Measurements from ENCODE around the gene HECTD1.
A peak's percentile ranks its signal among the peaks of the same experiment; 100 is the strongest.
"Not testable (repeated sequence)": the region's sequence is repeated elsewhere in the genome, so short reads cannot be mapped to it uniquely, and the experiment has no call there.

The HECTD1 gene

GRCh38 chr14:31127690-31128089, 79.9 kb downstream of the HECTD1 start:
- Mint-ChIP-seq H3K36me3 (peaks cover 8% of the 10 kb centered on the region), H3K9me3 (no peaks in the 10 kb centered on the region), H3K27ac (peak overlapping the region; percentile 77), H3K4me1 (peaks cover 13% of the 10 kb centered on the region), H3K27me3 (no peaks in the 10 kb centered on the region), H3K4me3 (no peak overlapping the region)
- no peak for DNase-seq (ENCODE audit: low spot score in 2 of 2)
- peak; percentile 52 for ATAC-seq (ENCODE audit: low read depth)

- no peaks in the 10 kb centered on the region for H3K27me3 Mint-ChIP-seq
- peaks cover 9% of the 10 kb centered on the region for H3K36me3 Mint-ChIP-seq
- peaks cover 13% of the 10 kb centered on the region for H3K4me1 Mint-ChIP-seq
- no peak overlapping the region for H3K4me3 Mint-ChIP-seq
- ATAC-seq (ENCODE audit: low read depth) (no peak), DNase-seq (ENCODE audit: low spot score in 2 of 2) (no peak)
- H3K27ac Mint-ChIP-seq, result no peak overlapping the region
- H3K9me3 Mint-ChIP-seq, result no peaks in the 10 kb centered on the region
Measured at GRCh38 chr14:31126680-31127079, 80.9 kb downstream of the HECTD1 start.

- Mint-ChIP-seq H3K9me3 (no peaks in the 10 kb centered on the region), H3K4me3 (no peak overlapping the region), H3K27me3 (no peaks in the 10 kb centered on the region), H3K27ac (peak overlapping the region; percentile 41), H3K36me3 (peaks cover 9% of the 10 kb centered on the region), H3K4me1 (peaks cover 13% of the 10 kb centered on the region)
- ATAC-seq (ENCODE audit: low read depth) (no peak), DNase-seq (ENCODE audit: low spot score in 2 of 2) (no peak)
Measured at GRCh38 chr14:31125231-31125630, 82.4 kb downstream of the HECTD1 start.

GRCh38 chr14:31124197-31124596, 83.4 kb downstream of the HECTD1 start:
- Mint-ChIP-seq H3K27me3 (no peaks in the 10 kb centered on the region), H3K9me3 (no peaks in the 10 kb centered on the region), H3K27ac (peak overlapping the region; percentile 22), H3K4me1 (peaks cover 12% of the 10 kb centered on the region), H3K4me3 (no peak overlapping the region), H3K36me3 (peaks cover 13% of the 10 kb centered on the region)
- ATAC-seq (ENCODE audit: low read depth) (no peak), DNase-seq (ENCODE audit: low spot score in 2 of 2) (no peak)

- DNase-seq (ENCODE audit: low spot score in 2 of 2) (no peak), ATAC-seq (ENCODE audit: low read depth) (no peak)
- Mint-ChIP-seq H3K9me3 (no peaks in the 10 kb centered on the region), H3K27ac (peak overlapping the region; percentile 64), H3K36me3 (peaks cover 15% of the 10 kb centered on the region), H3K4me3 (no peak overlapping the region), H3K27me3 (no peaks in the 10 kb centered on the region), H3K4me1 (peaks cover 2% of the 10 kb centered on the region)
Measured at GRCh38 chr14:31122921-31123320, 84.7 kb downstream of the HECTD1 start.

GRCh38 chr14:31122098-31122611, 85.4 kb downstream of the HECTD1 start:
- no peaks in the 10 kb centered on the region for H3K27me3 Mint-ChIP-seq
- H3K9me3 Mint-ChIP-seq, result no peaks in the 10 kb centered on the region
- peaks cover 12% of the 10 kb centered on the region for H3K36me3 Mint-ChIP-seq
- H3K4me3 Mint-ChIP-seq, result no peak overlapping the region
- no peak for DNase-seq (ENCODE audit: low spot score in 2 of 2)
- ATAC-seq (ENCODE audit: low read depth), result no peak
- no peak overlapping the region for H3K27ac Mint-ChIP-seq
- H3K4me1 Mint-ChIP-seq, result no peaks in the 10 kb centered on the region

GRCh38 chr14:31118892-31119291, 88.7 kb downstream of the HECTD1 start:
- Mint-ChIP-seq H3K27me3 (no peaks in the 10 kb centered on the region), H3K36me3 (peaks cover 25% of the 10 kb centered on the region), H3K4me3 (no peak overlapping the region), H3K4me1 (no peaks in the 10 kb centered on the region), H3K27ac (peak overlapping the region; percentile 74), H3K9me3 (no peaks in the 10 kb centered on the region)
- ATAC-seq (ENCODE audit: low read depth) (no peak), DNase-seq (ENCODE audit: low spot score in 2 of 2) (no peak)

GRCh38 chr14:31113794-31114193, 93.8 kb downstream of the HECTD1 start:
- H3K27ac Mint-ChIP-seq, result no peak overlapping the region
- H3K4me3 Mint-ChIP-seq, result no peak overlapping the region
- H3K36me3 Mint-ChIP-seq, result peaks cover 29% of the 10 kb centered on the region
- DNase-seq (ENCODE audit: low spot score in 2 of 2), result no peak
- H3K27me3 Mint-ChIP-seq, result no peaks in the 10 kb centered on the region
- H3K4me1 Mint-ChIP-seq, result no peaks in the 10 kb centered on the region
- ATAC-seq (ENCODE audit: low read depth), result no peak
- H3K9me3 Mint-ChIP-seq, result no peaks in the 10 kb centered on the region

- H3K36me3 Mint-ChIP-seq, result peaks cover 28% of the 10 kb centered on the region
- H3K27ac Mint-ChIP-seq, result no peak overlapping the region
- no peaks in the 10 kb centered on the region for H3K4me1 Mint-ChIP-seq
- H3K9me3 Mint-ChIP-seq, result no peaks in the 10 kb centered on the region
- H3K27me3 Mint-ChIP-seq, result no peaks in the 10 kb centered on the region
- DNase-seq (ENCODE audit: low spot score in 2 of 2) (no peak), ATAC-seq (ENCODE audit: low read depth) (no peak)
- no peak overlapping the region for H3K4me3 Mint-ChIP-seq
Measured at GRCh38 chr14:31110872-31111271, 96.7 kb downstream of the HECTD1 start.

GRCh38 chr14:31109257-31109656, 98.3 kb downstream of the HECTD1 start:
- no peak for DNase-seq (ENCODE audit: low spot score in 2 of 2)
- H3K27me3 Mint-ChIP-seq, result no peaks in the 10 kb centered on the region
- no peak overlapping the region for H3K4me3 Mint-ChIP-seq
- H3K9me3 Mint-ChIP-seq, result no peaks in the 10 kb centered on the region
- no peak for ATAC-seq (ENCODE audit: low read depth)
- peak overlapping the region; percentile 83 for H3K27ac Mint-ChIP-seq
- no peaks in the 10 kb centered on the region for H3K4me1 Mint-ChIP-seq
- H3K36me3 Mint-ChIP-seq, result peaks cover 35% of the 10 kb centered on the region

- H3K9me3 Mint-ChIP-seq, result peaks cover 2% of the 10 kb centered on the region
- H3K36me3 Mint-ChIP-seq, result peaks cover 45% of the 10 kb centered on the region
- no peaks in the 10 kb centered on the region for H3K27me3 Mint-ChIP-seq
- no peak for ATAC-seq (ENCODE audit: low read depth)
- no peak overlapping the region for H3K4me3 Mint-ChIP-seq
- no peak overlapping the region for H3K27ac Mint-ChIP-seq
- H3K4me1 Mint-ChIP-seq, result no peaks in the 10 kb centered on the region
- no peak for DNase-seq (ENCODE audit: low spot score in 2 of 2)
Measured at GRCh38 chr14:31106768-31107167, 100.8 kb downstream of the HECTD1 start.

- DNase-seq (ENCODE audit: low spot score in 2 of 2) (no peak), ATAC-seq (ENCODE audit: low read depth) (no peak)
- no peaks in the 10 kb centered on the region for H3K9me3 Mint-ChIP-seq
- peak overlapping the region; percentile 41 for H3K27ac Mint-ChIP-seq
- H3K36me3 Mint-ChIP-seq, result peaks cover 19% of the 10 kb centered on the region
- no peaks in the 10 kb centered on the region for H3K4me1 Mint-ChIP-seq
- no peak overlapping the region for H3K4me3 Mint-ChIP-seq
- no peaks in the 10 kb centered on the region for H3K27me3 Mint-ChIP-seq
Measured at GRCh38 chr14:31097081-31097480, 110.5 kb downstream of the HECTD1 start.

GRCh38 chr14:31096255-31096654, 111.3 kb downstream of the HECTD1 start:
- no peaks in the 10 kb centered on the region for H3K27me3 Mint-ChIP-seq
- no peak for DNase-seq (ENCODE audit: low spot score in 2 of 2)
- peaks cover 15% of the 10 kb centered on the region for H3K36me3 Mint-ChIP-seq
- H3K27ac Mint-ChIP-seq, result peak overlapping the region; percentile 41
- H3K4me1 Mint-ChIP-seq, result no peaks in the 10 kb centered on the region
- no peaks in the 10 kb centered on the region for H3K9me3 Mint-ChIP-seq
- H3K4me3 Mint-ChIP-seq, result no peak overlapping the region
- no peak for ATAC-seq (ENCODE audit: low read depth)

- not testable (repeated sequence) for ATAC-seq (ENCODE audit: low read depth); DNase-seq (ENCODE audit: low spot score in 2 of 2); H3K9me3 Mint-ChIP-seq; H3K27me3 Mint-ChIP-seq; H3K4me1 Mint-ChIP-seq; H3K4me3 Mint-ChIP-seq
- Mint-ChIP-seq H3K27ac (peak overlapping the region; percentile 41), H3K36me3 (peaks cover 14% of the 10 kb centered on the region)
Measured at GRCh38 chr14:31095817-31096216, 111.8 kb downstream of the HECTD1 start.

Data from memory B cell (primary cell).